ENCODE results near the gene FTSJ1. TPM values are rescaled to one million over a fixed set of nuclear protein-coding genes. Genes with fewer than 3 reads are reported as not detected.

FTSJ1 gene
- total and polyA plus RNA-seq, 5 donors: 19.9 to 25.5 (median 21.2) TPM

DNA sequence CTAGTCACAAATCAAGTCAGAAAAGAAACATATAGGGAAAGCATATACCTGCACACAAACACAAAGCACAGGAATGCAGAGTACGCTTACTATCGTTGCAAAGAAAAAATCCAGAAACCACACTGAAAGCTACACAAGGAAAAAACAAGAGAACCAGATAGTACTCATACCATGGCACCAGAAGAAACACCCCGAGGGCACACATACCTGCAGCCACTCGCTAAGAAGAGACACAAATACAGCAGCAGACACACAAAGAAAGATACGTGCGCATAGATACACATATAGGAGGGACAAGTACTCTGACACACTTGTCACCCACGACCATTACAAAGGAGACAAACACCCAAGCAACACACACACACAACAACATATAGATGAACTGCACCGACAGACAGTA lies 4.5 kb upstream of the FTSJ1 start:
- no peaks in the 10 kb centered on the region for H3K4me1 ChIP-seq (ENCODE audit: control insufficient read depth, insufficient read depth, low read length)
- ATAC-seq (no peak), DNase-seq (no peak)
- H3K9me3 ChIP-seq (ENCODE audit: control insufficient read depth, low read length): no peaks in the 10 kb centered on the region
- no peak overlapping the region for H3K27ac ChIP-seq (ENCODE audit: low read length)
- no peak overlapping the region for H3K4me3 ChIP-seq (ENCODE audit: low read length)
- intact Hi-C loops (cut with DNase I): no loop called here
- H3K27me3 ChIP-seq (ENCODE audit: control insufficient read depth, insufficient read depth): no peaks in the 10 kb centered on the region
- 89% methylated on average over 8 of the region's 8 CpGs for WGBS

DNA sequence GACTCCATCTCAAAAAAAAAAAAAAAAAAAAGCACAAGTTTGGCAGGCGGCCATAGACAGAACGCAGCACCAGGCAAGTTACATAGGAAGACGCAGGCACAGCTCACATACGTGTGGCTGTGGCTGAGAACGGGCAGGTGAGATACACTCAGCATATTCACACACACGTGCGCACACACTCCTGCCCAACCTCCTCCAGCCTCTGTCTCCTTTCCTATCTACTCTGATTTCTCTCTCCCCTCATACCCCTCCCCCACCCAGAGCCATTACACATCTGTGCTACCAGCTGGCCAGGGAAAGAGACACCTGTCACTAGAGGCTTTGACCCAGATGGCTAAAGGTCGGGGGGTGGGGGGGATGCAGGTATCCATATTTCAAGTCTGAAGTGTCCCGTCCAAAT lies 3.8 kb upstream of the FTSJ1 start:
- Histone ChIP-seq H3K27ac (ENCODE audit: low read length) (no peak overlapping the region), H3K4me1 (ENCODE audit: control insufficient read depth, insufficient read depth, low read length) (no peaks in the 10 kb centered on the region), H3K27me3 (ENCODE audit: control insufficient read depth, insufficient read depth) (no peaks in the 10 kb centered on the region), H3K4me3 (ENCODE audit: low read length) (no peak overlapping the region), H3K9me3 (ENCODE audit: control insufficient read depth, low read length) (no peaks in the 10 kb centered on the region)
- WGBS: 61% methylated on average over 9 of the region's 9 CpGs
- DNase-seq: no peak
- intact Hi-C loops (cut with DNase I): no loop called here
- no peak for ATAC-seq

DNA sequence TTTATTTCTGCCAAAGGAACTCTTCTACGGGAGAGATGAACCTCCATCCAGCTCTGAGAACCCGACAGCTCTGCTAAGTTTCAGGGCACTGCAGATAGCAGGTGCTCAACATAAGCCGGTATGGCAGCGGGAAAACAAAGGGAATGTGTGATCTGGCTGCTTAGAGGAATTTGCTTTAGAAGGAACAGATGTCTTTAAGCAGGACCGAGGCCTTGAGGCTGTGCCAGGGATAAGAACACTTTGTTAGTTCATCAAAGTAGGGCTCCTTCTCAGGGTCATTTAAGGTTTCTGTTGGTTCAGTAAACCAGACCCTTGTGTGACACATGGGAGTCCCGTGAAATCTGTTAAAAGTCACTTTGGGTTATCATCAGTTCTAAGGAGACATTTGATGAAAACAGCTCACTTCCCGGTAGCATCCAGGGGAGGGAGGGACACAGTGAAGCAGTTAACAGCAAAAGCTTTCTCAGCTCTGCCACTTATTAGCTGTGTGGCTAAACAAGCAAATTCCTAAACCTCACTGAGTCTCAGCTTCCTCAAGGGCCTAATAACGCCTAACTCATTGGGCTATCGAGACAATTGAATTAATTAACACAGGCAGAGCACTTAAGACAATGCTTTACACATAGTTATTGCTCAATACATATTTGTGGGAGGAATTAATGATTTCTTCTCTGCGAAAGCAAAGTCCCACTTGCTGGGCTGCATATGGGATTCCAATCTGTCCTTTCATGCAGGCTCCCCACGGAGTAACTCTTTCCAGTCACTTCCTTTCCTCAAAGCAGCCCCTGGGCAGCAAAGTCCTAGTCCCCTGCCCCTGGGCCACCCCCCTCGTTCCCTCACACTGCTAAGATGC lies 2.9 kb upstream of the FTSJ1 start:
- WGBS: 47% methylated on average over 12 of the region's 12 CpGs
- no peak for ATAC-seq
- DNase-seq: no peak
- Histone ChIP-seq H3K4me1 (ENCODE audit: control insufficient read depth, insufficient read depth, low read length) (no peaks in the 10 kb centered on the region), H3K4me3 (ENCODE audit: low read length) (no peak overlapping the region), H3K27me3 (ENCODE audit: control insufficient read depth, insufficient read depth) (no peaks in the 10 kb centered on the region), H3K9me3 (ENCODE audit: control insufficient read depth, low read length) (no peaks in the 10 kb centered on the region), H3K27ac (ENCODE audit: low read length) (no peak overlapping the region)
- intact Hi-C loops (cut with DNase I): no loop called here

DNA sequence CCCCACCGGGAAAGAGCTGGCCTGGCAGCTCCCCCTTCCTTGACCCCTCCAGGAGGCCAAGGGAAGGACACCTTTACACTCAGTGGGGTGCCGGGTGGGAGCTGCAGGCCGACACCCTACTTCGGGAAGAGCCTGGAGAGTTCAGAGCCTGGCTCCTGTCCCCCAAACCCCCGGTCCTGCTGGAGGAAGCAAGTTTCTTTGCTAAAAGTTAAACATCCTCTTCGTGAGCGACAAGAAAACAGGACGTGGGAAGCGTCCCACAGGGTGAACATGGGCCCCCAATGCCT lies 2.4 kb upstream of the FTSJ1 start:
- intact Hi-C loops (cut with DNase I): no loop called here
- Histone ChIP-seq H3K4me3 (ENCODE audit: low read length) (no peak overlapping the region), H3K4me1 (ENCODE audit: control insufficient read depth, insufficient read depth, low read length) (no peaks in the 10 kb centered on the region), H3K9me3 (ENCODE audit: control insufficient read depth, low read length) (no peaks in the 10 kb centered on the region), H3K27me3 (ENCODE audit: control insufficient read depth, insufficient read depth) (no peaks in the 10 kb centered on the region), H3K27ac (ENCODE audit: low read length) (no peak overlapping the region)
- no peak for DNase-seq
- no peak for ATAC-seq
- 65% methylated on average over 9 of the region's 9 CpGs for WGBS

DNA sequence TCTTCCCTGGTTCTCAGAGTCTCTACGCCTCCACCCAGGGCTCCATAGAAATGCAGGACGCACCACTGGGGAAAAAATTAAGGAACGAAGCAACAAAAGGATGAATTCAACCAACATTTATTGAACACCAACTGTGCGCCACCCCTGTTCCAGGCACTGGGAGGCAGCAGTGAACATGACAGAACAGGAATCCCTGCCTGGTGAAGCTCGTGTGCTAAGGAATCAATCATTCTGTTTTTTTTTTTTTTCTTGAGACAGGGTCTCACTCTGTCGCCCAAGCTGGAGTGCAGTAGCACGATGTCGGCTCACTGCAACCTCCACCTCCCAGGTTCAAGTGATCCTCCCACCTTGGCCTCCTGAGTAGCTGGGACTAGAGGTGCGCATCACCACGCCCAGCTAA lies 1.9 kb upstream of the FTSJ1 start:
- Histone ChIP-seq H3K27ac (ENCODE audit: low read length) (no peak overlapping the region), H3K27me3 (ENCODE audit: control insufficient read depth, insufficient read depth) (no peaks in the 10 kb centered on the region), H3K4me3 (ENCODE audit: low read length) (no peak overlapping the region), H3K4me1 (ENCODE audit: control insufficient read depth, insufficient read depth, low read length) (no peaks in the 10 kb centered on the region), H3K9me3 (ENCODE audit: control insufficient read depth, low read length) (no peaks in the 10 kb centered on the region)
- 58% methylated on average over 10 of the region's 10 CpGs for WGBS
- ATAC-seq (no peak), DNase-seq (no peak)
- intact Hi-C loops (cut with DNase I): no loop called here

DNA sequence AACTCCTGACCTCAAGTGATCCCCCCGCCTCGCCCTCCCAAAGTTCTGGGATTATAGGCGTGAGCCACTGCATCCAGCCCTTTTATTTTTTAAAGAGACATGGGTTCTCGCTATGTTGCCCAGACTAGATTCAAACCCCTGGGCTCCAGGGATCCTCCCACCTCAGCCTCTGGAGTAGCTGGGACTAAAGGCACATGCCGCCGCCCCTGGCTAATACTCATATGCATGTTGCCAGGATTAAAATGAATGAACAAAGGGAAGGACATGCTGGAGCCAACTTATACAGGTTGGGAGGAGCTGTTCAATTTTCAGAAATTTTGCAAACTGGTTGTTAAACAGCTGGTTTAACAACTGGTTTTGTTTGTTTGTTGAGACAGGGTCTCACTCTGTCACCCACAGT lies 1.4 kb upstream of the FTSJ1 start:
- H3K27ac ChIP-seq (ENCODE audit: low read length): no peak overlapping the region
- intact Hi-C loops (cut with DNase I): no loop called here
- no peaks in the 10 kb centered on the region for H3K27me3 ChIP-seq (ENCODE audit: control insufficient read depth, insufficient read depth)
- ATAC-seq: no peak
- WGBS: 79% methylated on average over 6 of the region's 6 CpGs
- no peaks in the 10 kb centered on the region for H3K4me1 ChIP-seq (ENCODE audit: control insufficient read depth, insufficient read depth, low read length)
- no peak overlapping the region for H3K4me3 ChIP-seq (ENCODE audit: low read length)
- DNase-seq: no peak
- H3K9me3 ChIP-seq (ENCODE audit: control insufficient read depth, low read length): no peaks in the 10 kb centered on the region

DNA sequence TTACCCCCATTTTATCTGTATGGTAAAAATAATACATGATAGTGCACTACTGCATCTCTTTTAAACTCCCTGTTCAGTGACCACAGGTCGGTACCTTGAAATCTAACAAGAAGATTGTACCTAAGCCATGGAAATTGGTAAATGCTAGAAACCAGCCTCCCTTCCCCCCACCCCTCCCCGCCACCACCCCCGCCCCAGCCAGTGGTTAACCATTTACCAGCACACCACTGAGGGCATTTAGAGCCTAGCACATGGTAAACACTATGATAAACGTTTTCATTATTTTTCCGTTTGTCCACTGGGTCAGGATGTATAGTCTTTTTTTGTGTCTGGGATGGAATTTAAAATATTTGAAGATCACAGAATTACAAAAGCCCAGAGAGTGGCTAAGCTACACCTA lies 703 bp upstream of the FTSJ1 start:
- Histone ChIP-seq H3K27ac (ENCODE audit: low read length) (no peak overlapping the region), H3K4me1 (ENCODE audit: control insufficient read depth, insufficient read depth, low read length) (no peaks in the 10 kb centered on the region), H3K27me3 (ENCODE audit: control insufficient read depth, insufficient read depth) (no peaks in the 10 kb centered on the region), H3K9me3 (ENCODE audit: control insufficient read depth, low read length) (no peaks in the 10 kb centered on the region), H3K4me3 (ENCODE audit: low read length) (peak overlapping the region; percentile 79)
- WGBS: under 1% methylated on average over 5 of the region's 5 CpGs
- no peak for DNase-seq
- ATAC-seq: no peak
- intact Hi-C loops (cut with DNase I): no loop called here

DNA sequence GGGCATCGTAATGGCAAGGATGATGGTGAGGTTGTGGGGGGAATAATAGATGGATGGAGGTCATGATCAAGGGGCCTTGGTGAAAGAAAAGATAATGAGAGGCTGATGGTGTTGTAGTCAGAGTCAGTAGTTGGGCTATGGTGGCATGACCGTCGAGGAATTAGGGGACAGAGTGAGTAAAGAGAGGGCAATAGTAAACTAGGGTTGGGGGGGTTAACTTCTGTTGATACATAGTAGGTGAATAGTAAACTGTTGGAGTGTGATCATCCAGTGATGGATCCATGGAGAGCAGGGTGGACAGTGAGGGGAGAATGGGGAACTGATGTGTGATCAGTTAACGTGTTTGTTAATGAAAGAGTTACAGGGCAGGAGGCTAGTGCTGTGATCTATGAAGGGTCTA lies 920 bp downstream of the FTSJ1 start:
- H3K27ac ChIP-seq (ENCODE audit: low read length): peak overlapping the region; percentile 45
- ATAC-seq (no peak), DNase-seq (no peak)
- H3K9me3 ChIP-seq (ENCODE audit: control insufficient read depth, low read length): no peaks in the 10 kb centered on the region
- H3K4me3 ChIP-seq (ENCODE audit: low read length): peak overlapping the region; percentile 79
- no peaks in the 10 kb centered on the region for H3K27me3 ChIP-seq (ENCODE audit: control insufficient read depth, insufficient read depth)
- intact Hi-C loops (cut with DNase I): no loop called here
- 61% methylated on average over 4 of the region's 4 CpGs for WGBS
- H3K4me1 ChIP-seq (ENCODE audit: control insufficient read depth, insufficient read depth, low read length): no peaks in the 10 kb centered on the region

DNA sequence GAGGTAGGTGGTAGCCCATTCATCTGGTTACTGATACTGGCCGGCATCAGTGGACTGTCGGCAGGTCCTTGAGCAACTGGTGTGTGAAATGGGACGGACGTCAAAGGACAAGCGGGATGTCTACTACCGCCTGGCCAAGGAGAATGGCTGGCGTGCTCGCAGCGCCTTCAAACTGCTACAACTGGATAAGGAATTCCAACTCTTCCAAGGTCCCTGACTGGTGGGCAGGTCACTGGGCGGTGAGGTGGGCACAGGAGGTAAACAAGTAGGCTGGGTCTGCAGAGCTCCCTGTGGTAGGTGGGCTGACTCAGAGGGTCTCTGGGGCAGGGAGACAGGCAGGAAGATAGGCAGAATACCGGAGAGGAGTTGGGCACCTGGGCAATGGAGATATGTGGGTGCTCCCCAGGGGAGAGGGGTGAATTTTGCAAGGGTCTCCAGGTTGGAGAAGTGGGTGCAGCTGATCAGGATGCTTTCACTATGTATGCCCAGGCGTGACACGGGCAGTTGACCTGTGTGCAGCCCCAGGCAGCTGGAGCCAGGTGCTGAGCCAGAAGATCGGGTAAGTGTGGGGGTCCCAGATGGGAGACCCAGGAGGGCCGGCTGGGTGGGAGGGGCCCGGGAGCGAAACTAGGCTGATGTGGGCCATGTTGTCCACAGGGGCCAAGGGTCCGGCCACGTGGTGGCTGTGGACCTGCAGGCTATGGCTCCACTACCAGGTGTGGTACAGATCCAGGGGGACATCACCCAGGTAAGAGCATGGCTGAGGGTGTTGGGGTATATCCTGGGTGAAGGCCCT lies 2.2 kb downstream of the FTSJ1 start:
- no peaks in the 10 kb centered on the region for H3K9me3 ChIP-seq (ENCODE audit: control insufficient read depth, low read length)
- no peaks in the 10 kb centered on the region for H3K4me1 ChIP-seq (ENCODE audit: control insufficient read depth, insufficient read depth, low read length)
- H3K4me3 ChIP-seq (ENCODE audit: low read length): no peak overlapping the region
- H3K27ac ChIP-seq (ENCODE audit: low read length): no peak overlapping the region
- ATAC-seq (no peak), DNase-seq (no peak)
- intact Hi-C loops (cut with DNase I): no loop called here
- no peaks in the 10 kb centered on the region for H3K27me3 ChIP-seq (ENCODE audit: control insufficient read depth, insufficient read depth)
- 93% methylated on average over 19 of the region's 19 CpGs for WGBS

DNA sequence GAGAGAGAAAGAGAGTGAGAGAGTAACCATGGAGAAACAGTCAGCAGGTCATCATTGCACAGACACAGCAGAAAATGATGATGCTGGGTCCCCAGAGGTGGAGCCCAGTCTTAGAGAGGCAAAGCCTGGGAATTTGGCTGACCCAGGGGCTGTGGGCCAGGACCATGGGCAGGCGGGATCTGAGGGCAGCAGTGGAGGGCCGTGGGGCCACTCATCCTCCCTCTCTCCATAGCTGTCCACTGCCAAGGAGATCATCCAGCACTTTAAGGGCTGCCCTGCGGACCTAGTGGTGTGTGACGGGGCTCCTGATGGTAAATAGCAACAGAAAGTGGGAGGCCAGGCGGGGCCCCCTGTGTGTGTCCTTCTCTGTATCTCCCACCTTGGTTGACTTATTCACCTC lies 2.8 kb downstream of the FTSJ1 start:
- DNase-seq (no peak), ATAC-seq (no peak)
- intact Hi-C loops (cut with DNase I): no loop called here
- H3K9me3 ChIP-seq (ENCODE audit: control insufficient read depth, low read length): no peaks in the 10 kb centered on the region
- no peaks in the 10 kb centered on the region for H3K4me1 ChIP-seq (ENCODE audit: control insufficient read depth, insufficient read depth, low read length)
- no peaks in the 10 kb centered on the region for H3K27me3 ChIP-seq (ENCODE audit: control insufficient read depth, insufficient read depth)
- no peak overlapping the region for H3K4me3 ChIP-seq (ENCODE audit: low read length)
- H3K27ac ChIP-seq (ENCODE audit: low read length): no peak overlapping the region
- 88% methylated on average over 5 of the region's 5 CpGs for WGBS

DNA sequence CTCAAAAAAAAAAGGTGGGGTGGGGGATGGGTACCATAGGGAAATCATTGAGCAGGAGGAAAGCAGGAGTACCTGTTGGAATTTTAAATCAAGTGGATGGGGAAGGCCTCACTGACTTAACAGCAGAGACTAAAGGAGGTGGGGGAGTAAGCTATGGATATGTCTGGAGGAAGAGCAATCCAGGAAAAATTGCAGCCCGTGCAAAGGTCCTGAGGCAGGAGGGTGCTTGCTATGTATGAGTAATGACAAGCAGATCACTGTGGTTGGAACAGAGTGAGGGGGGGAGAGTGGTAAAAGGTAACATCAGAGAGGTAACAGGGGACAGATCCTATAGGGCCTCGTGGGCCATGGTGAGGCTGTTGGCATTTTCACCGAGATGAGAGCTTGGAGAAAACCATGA lies 4.1 kb downstream of the FTSJ1 start:
- H3K4me3 ChIP-seq (ENCODE audit: low read length): no peak overlapping the region
- H3K27me3 ChIP-seq (ENCODE audit: control insufficient read depth, insufficient read depth): no peaks in the 10 kb centered on the region
- no peaks in the 10 kb centered on the region for H3K9me3 ChIP-seq (ENCODE audit: control insufficient read depth, low read length)
- WGBS: 93% methylated on average over 3 of the region's 3 CpGs
- intact Hi-C loops (cut with DNase I): no loop called here
- ATAC-seq: no peak
- H3K4me1 ChIP-seq (ENCODE audit: control insufficient read depth, insufficient read depth, low read length): no peaks in the 10 kb centered on the region
- no peak overlapping the region for H3K27ac ChIP-seq (ENCODE audit: low read length)
- no peak for DNase-seq
